Kidney (tissue), 14 donors: ENCODE results near the gene ARHGAP28. TPM values are rescaled to one million over a fixed set of nuclear protein-coding genes. Genes with fewer than 3 reads are reported as not detected.

ENCODE experiments used
- DNase-seq, 5 donors: peaks; one replicate each; pipeline ENCODE4 v3.0.0-alpha.2; 2013 to 2020
- FAIRE-seq: peaks from 2 replicates; lab custom pipeline; 2012; peaks lifted over from hg19 to GRCh38; lab: Jason Lieb, UNC
- H3K27ac ChIP-seq, 2 donors: one replicate each; pipeline ENCODE4 v1.7.0; 2013; ENCODE audit warnings: low read depth in 2 of 2, low read length in 2 of 2, inconsistent platforms in 1 of 2
- H3K27me3 ChIP-seq: one replicate; pipeline ENCODE4 v1.7.1; 2013; ENCODE audit warnings: low read length, inconsistent platforms; ENCODE audit not compliant: control insufficient read depth, insufficient read depth
- H3K36me3 ChIP-seq, 3 donors: one replicate each; pipeline versions ENCODE4 v1.7.0 to v1.7.1; 2013; ENCODE audit warnings: low read length in 3 of 3, control low read depth in 1 of 3, inconsistent platforms in 1 of 3; ENCODE audit not compliant: insufficient read depth in 3 of 3, control insufficient read depth in 2 of 3
- H3K4me1 ChIP-seq, 3 donors: one replicate each; pipeline versions ENCODE4 v1.7.0 to v1.7.1; 2013; ENCODE audit warnings: low read length in 3 of 3, inconsistent platforms in 1 of 3, low read depth in 1 of 3; ENCODE audit not compliant: control insufficient read depth in 2 of 3, insufficient read depth in 2 of 3
- H3K4me3 ChIP-seq, 3 donors: one replicate each; pipeline versions ENCODE4 v1.7.0 to v1.8.1; 2013; ENCODE audit warnings: low read length in 3 of 3, control low read depth in 1 of 3, inconsistent platforms in 1 of 3
- H3K9ac ChIP-seq, 3 donors: one replicate each; pipeline versions ENCODE4 v1.7.0 to v1.7.1; 2013; ENCODE audit warnings: low read length in 3 of 3, control low read depth in 1 of 3, inconsistent platforms in 1 of 3
- H3K9me3 ChIP-seq, 3 donors: one replicate each; pipeline versions ENCODE4 v1.7.0 to v1.7.1; 2013; ENCODE audit warnings: low read length in 3 of 3, control low read depth in 1 of 3, inconsistent platforms in 1 of 3; ENCODE audit not compliant: control insufficient read depth in 2 of 3, insufficient read depth in 1 of 3
- intact Hi-C: fragments of 100-400 bp; cut with DNase I; formaldehyde crosslinking; loops from one replicate; pipeline ENCODE4 v1.11.1; 2022
- polyA plus RNA-seq: library from polyadenylated mRNA; stranded (reverse); fragments of 350-450 nt; fragmentation: Illumina TruSeq; extraction: RNeasy Lipid Tissue Mini Kit (QIAGEN cat#74804); gene quantifications from one replicate; pipeline ENCODE4 v1.2.3, GENCODE V29; 2014; ENCODE audit warnings: low read depth, low replicate concordance; ENCODE audit not compliant: insufficient read depth
- total RNA-seq: library from RNA; stranded (reverse); fragmentation: NEBNext Ultra II Directional; extraction: Animal tissue kit (Norgen Biotek cat#: 25700); gene quantifications from one replicate; pipeline ENCODE4 v1.2.1, GENCODE V29; 2021
- TF ChIP-seq, protein P1 (sequence below): IDR thresholded peaks from 3 replicates; pipeline ENCODE4 v1.5.1; 2012; ENCODE audit warnings: mild to moderate bottlenecking, moderate library complexity, borderline replicate concordance; ENCODE audit not compliant: insufficient read depth; ENCODE audit errors: extremely low read depth
- donor health status: control.
- donor health status: control.
- donor health status: control.
- donor health status: control.
- donor health status: control.
- donor health status: DM: yes; HTN: yes; CAD: no.
- donor health status: Normal renal cell carcinoma (clear cell type).

ARHGAP28 gene
- total and polyA plus RNA-seq, 2 donors from 2014 or later = 4.6 TPM

DNA sequence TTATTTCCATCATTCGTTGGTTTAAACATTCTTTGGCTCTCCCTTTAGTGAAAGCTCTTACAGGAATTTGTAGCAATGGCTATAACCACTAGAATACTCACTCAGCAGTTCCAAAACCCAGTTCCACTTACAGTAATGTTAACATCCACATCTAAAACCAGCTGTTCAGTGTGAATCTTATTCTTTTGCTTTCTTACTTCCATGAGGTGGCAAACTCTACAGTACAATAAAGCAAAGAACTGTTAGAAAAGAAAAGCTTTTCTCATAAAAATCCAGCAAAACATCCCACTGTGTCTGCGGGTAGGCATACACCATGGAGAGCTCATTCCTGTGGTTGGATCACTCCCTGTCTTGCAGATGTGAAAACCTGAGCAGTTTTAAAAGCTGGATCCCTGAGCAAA, 147.1 kb downstream of the ARHGAP28 start:
- no peak overlapping the region for H3K27ac ChIP-seq
- peaks cover 0 to 2% (median 0%) of the 10 kb centered on the region in 3 donors for H3K36me3 ChIP-seq
- TF ChIP-seq, protein P1, sequence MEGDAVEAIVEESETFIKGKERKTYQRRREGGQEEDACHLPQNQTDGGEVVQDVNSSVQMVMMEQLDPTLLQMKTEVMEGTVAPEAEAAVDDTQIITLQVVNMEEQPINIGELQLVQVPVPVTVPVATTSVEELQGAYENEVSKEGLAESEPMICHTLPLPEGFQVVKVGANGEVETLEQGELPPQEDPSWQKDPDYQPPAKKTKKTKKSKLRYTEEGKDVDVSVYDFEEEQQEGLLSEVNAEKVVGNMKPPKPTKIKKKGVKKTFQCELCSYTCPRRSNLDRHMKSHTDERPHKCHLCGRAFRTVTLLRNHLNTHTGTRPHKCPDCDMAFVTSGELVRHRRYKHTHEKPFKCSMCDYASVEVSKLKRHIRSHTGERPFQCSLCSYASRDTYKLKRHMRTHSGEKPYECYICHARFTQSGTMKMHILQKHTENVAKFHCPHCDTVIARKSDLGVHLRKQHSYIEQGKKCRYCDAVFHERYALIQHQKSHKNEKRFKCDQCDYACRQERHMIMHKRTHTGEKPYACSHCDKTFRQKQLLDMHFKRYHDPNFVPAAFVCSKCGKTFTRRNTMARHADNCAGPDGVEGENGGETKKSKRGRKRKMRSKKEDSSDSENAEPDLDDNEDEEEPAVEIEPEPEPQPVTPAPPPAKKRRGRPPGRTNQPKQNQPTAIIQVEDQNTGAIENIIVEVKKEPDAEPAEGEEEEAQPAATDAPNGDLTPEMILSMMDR = no peak
- DNase-seq = no peak
- no peak for FAIRE-seq
- no peaks in the 10 kb centered on the region for H3K27me3 ChIP-seq
- no peak overlapping the region for H3K4me3 ChIP-seq
- H3K9me3 ChIP-seq = no peaks in the 10 kb centered on the region
- H3K4me1 ChIP-seq = no peaks in the 10 kb centered on the region
- intact Hi-C loops = no loop called here
- no peak overlapping the region for H3K9ac ChIP-seq

DNA sequence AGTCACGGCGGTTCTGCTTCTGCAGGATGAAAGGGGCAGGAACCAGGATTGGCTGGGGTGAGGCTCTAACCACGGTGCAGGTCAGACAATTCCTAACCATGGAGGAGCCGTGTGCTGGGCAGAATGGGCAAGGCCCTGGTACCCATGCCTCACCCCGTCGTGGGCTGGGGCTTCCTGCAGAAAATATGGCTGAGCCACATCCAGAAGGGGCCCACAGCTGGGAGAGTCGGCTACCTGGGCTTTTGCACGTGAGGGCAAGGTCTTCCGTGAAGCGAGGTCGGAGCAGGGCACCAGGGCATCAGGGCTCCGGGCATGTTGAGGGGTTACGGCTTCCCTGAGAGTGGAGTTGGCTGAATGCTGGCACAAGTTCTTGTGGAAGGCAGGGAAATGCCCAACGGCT, 147.8 kb downstream of the ARHGAP28 start:
- Histone ChIP-seq H3K27me3 (no peaks in the 10 kb centered on the region), H3K27ac (no peak overlapping the region), H3K9ac (no peak overlapping the region), H3K9me3 (no peaks in the 10 kb centered on the region), H3K4me1 (no peaks in the 10 kb centered on the region), H3K36me3 (peaks cover 0 to 2% (median 2%) of the 10 kb centered on the region in 3 donors), H3K4me3 (no peak overlapping the region)
- TF ChIP-seq, protein P1 = no peak
- no peak for DNase-seq
- intact Hi-C loops = no loop called here
- no peak for FAIRE-seq

DNA sequence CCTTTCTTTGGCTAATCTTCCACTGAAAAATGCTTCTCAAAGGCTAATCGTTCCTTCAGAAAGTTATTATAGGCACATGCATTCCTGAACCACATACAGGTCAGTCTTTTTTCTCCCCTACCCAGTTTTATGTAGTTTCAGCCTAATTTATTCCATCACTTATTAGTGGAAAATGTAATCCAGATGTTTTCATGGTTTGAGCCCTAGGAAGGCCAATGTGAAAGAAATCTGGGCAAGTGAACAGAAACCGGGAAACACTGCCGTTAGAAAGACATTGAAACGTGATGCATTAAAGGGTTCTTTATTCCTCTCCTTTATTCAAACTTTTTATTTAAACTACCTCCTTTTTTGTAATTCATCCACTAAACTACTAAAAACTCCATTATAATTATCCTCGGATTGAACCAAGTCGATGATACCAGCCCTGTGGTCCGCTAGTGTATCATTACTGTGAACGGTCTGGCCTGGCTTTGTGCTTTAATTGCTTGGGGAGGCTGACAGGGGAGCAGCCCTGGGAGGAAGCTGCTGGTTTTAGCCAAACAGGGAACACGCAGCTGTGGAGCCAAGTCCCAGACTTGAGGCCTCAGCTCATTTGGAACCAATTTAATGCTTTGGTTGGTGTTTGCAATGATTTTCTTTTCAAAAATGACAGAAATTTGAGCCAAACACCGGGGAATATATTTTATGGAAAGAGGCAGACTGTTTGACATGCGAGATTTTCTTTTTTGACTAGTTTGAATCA, 149.2 kb downstream of the ARHGAP28 start:
- no peak overlapping the region for H3K27ac ChIP-seq
- H3K4me1 ChIP-seq = no peaks in the 10 kb centered on the region
- H3K4me3 ChIP-seq = no peak overlapping the region
- no peaks in the 10 kb centered on the region for H3K9me3 ChIP-seq
- H3K9ac ChIP-seq = no peak overlapping the region
- intact Hi-C loops = no loop called here
- DNase-seq (no peak), FAIRE-seq (no peak)
- no peaks in the 10 kb centered on the region for H3K27me3 ChIP-seq
- peaks cover 0 to 2% (median 2%) of the 10 kb centered on the region in 3 donors for H3K36me3 ChIP-seq
- TF ChIP-seq, protein P1 = no peak
